H1 (cell line): ENCODE measurements around the gene OR10AD1. TPM values are rescaled to one million over a fixed set of nuclear protein-coding genes. Genes with fewer than 3 reads are reported as not detected.

ENCODE experiments used
- CTCF ChIA-PET: fragments of 300-600 bp; sonication (Branson Sonifier 250); formaldehyde crosslinking; loops from one replicate; lab custom pipeline; 2021; ENCODE audit not compliant: partially characterized antibody; lab: Charles Lee
- POLR2A ChIA-PET: fragments of 300-600 bp; sonication (Branson Sonifier 250); formaldehyde crosslinking; loops from one replicate; lab custom pipeline; 2021; ENCODE audit warnings: inconsistent platforms; ENCODE audit not compliant: partially characterized antibody; lab: Charles Lee
- DNase-seq, 2 experiments: peaks; one replicate each; pipeline versions ENCODE4 v3.0.0 to v3.0.0-alpha.2; 2010 to 2022; ENCODE audit warnings: low spot score in 2 of 2, low read depth in 1 of 2, mixed read lengths in 1 of 2
- FAIRE-seq: peaks from 2 replicates; lab custom pipeline; 2011; peaks lifted over from hg19 to GRCh38; lab: Jason Lieb, UNC
- H2AFZ ChIP-seq: 2 replicates; pipeline ENCODE4 v1.8.1; 2012; ENCODE audit warnings: low read length, inconsistent platforms
- H2AK5ac ChIP-seq: 2 replicates; pipeline ENCODE4 v1.6.1; 2013; ENCODE audit warnings: low read depth, low read length
- H2BK120ac ChIP-seq: replicated peaks from 2 replicates; pipeline ENCODE3; 2013; ENCODE audit warnings: low read depth, low read length, inconsistent platforms
- H2BK12ac ChIP-seq: 2 replicates; pipeline ENCODE4 v1.6.1; 2013; ENCODE audit warnings: low read depth, low read length
- H2BK15ac ChIP-seq: 2 replicates; pipeline ENCODE4 v1.6.1; 2013; ENCODE audit warnings: low read length
- H2BK20ac ChIP-seq: 2 replicates; pipeline ENCODE4 v1.6.1; 2013; ENCODE audit warnings: low read length
- H2BK5ac ChIP-seq: 2 replicates; pipeline ENCODE4 v1.6.1; 2013; ENCODE audit warnings: low read depth, low read length
- H3K14ac ChIP-seq: 2 replicates; pipeline ENCODE4 v1.6.1; 2013; ENCODE audit warnings: inconsistent platforms; ENCODE audit not compliant: insufficient read length
- H3K18ac ChIP-seq: 2 replicates; pipeline ENCODE4 v1.6.1; 2013; ENCODE audit warnings: low read length; ENCODE audit errors: extremely low read depth
- H3K23ac ChIP-seq: 2 replicates; pipeline ENCODE4 v1.6.1; 2013; ENCODE audit warnings: inconsistent platforms; ENCODE audit not compliant: insufficient read length
- H3K23me2 ChIP-seq: 2 replicates; pipeline ENCODE4 v1.6.1; 2013; ENCODE audit warnings: low read depth, low read length
- H3K27ac ChIP-seq: 2 replicates; pipeline ENCODE4 v1.6.1; 2011; ENCODE audit warnings: low read depth, low read length, inconsistent platforms
- H3K27me3 ChIP-seq, 4 experiments: replicated peaks in 1 of 4; 1 replicate in 1 of 4; 2 replicates in 3 of 4; pipeline versions ENCODE4 v1.6.1 to v1.8.1; 2011 to 2013; ENCODE audit warnings: low read length in 3 of 4, mild to moderate bottlenecking in 3 of 4, inconsistent platforms in 2 of 4, mixed read lengths in 2 of 4, moderate library complexity in 1 of 4; ENCODE audit not compliant: control insufficient read depth in 3 of 4, insufficient read depth in 3 of 4; ENCODE audit errors: extremely low read depth in 1 of 4
- H3K36me3 ChIP-seq, 4 experiments: 2 replicates each; pipeline versions ENCODE4 v1.6.1 to v1.8.1; 2011 to 2013; ENCODE audit warnings: mild to moderate bottlenecking in 4 of 4, low read length in 3 of 4, moderate library complexity in 2 of 4, control low read depth in 1 of 4, inconsistent platforms in 1 of 4; ENCODE audit not compliant: insufficient read depth in 4 of 4, control insufficient read depth in 2 of 4
- H3K4ac ChIP-seq: replicated peaks from 2 replicates; pipeline ENCODE3; 2013; ENCODE audit warnings: low read length, low read depth, mixed read lengths, inconsistent platforms; ENCODE audit not compliant: insufficient read length
- H3K4me1 ChIP-seq, 4 experiments: replicated peaks in 1 of 4; 1 replicate in 1 of 4; 2 replicates in 3 of 4; pipeline versions ENCODE4 v1.6.1 to v1.8.1; 2011 to 2013; ENCODE audit warnings: low read length in 3 of 4, inconsistent platforms in 2 of 4, mixed read lengths in 1 of 4; ENCODE audit not compliant: insufficient read depth in 4 of 4, control insufficient read depth in 3 of 4
- H3K4me2 ChIP-seq, 2 experiments: 2 replicates each; pipeline versions ENCODE4 v1.6.1 to v1.8.1; 2011 to 2013; ENCODE audit warnings: low read depth in 2 of 2, low read length in 2 of 2, control low read depth in 1 of 2, inconsistent platforms in 1 of 2, mild to moderate bottlenecking in 1 of 2; ENCODE audit not compliant: insufficient read depth in 1 of 2
- H3K4me3 ChIP-seq, 4 experiments: fragments of 200-600, 300-600 bp in 1 of 4; sonication (generic), shearing (Covaris generic), sonication (Bioruptor Twin) in 1 of 4; 2 replicates each; pipeline versions ENCODE4 v1.5.1 to v1.8.1; 2011 to 2016; ENCODE audit warnings: low read length in 4 of 4, low read depth in 3 of 4, control low read depth in 2 of 4, inconsistent platforms in 2 of 4, mild to moderate bottlenecking in 2 of 4, mixed read lengths in 1 of 4, moderate library complexity in 1 of 4; ENCODE audit not compliant: insufficient read depth in 2 of 4; ENCODE audit errors: extremely low read depth in 1 of 4
- H3K56ac ChIP-seq: replicated peaks from 2 replicates; pipeline ENCODE3; 2013; ENCODE audit warnings: low read depth, mild to moderate bottlenecking, mixed read lengths, low read length, inconsistent platforms; ENCODE audit not compliant: insufficient read length
- H3K79me1 ChIP-seq: 2 replicates; pipeline ENCODE4 v1.6.1; 2013; ENCODE audit warnings: low read depth, low read length, control low read depth
- H3K79me2 ChIP-seq, 2 experiments: 2 replicates each; pipeline versions ENCODE4 v1.6.1 to v1.8.1; 2012 to 2013; ENCODE audit warnings: low read length in 2 of 2, mild to moderate bottlenecking in 2 of 2, inconsistent platforms in 1 of 2; ENCODE audit not compliant: insufficient read depth in 2 of 2, control insufficient read depth in 1 of 2
- H3K9ac ChIP-seq, 4 experiments: replicated peaks in 1 of 4; 1 replicate in 1 of 4; 2 replicates in 3 of 4; pipeline versions ENCODE4 v1.6.1 to v1.8.1; 2011 to 2013; ENCODE audit warnings: low read depth in 3 of 4, low read length in 3 of 4, control low read depth in 2 of 4, mild to moderate bottlenecking in 2 of 4, moderate library complexity in 2 of 4, inconsistent platforms in 1 of 4; ENCODE audit errors: extremely low read depth in 1 of 4
- H3K9me3 ChIP-seq, 2 experiments: 2 replicates each; pipeline versions ENCODE4 v1.6.1 to v1.8.1; 2012 to 2013; ENCODE audit warnings: mild to moderate bottlenecking in 2 of 2, moderate library complexity in 2 of 2, control low read depth in 1 of 2, inconsistent platforms in 1 of 2, low read depth in 1 of 2, low read length in 1 of 2, mixed read lengths in 1 of 2; ENCODE audit not compliant: insufficient read depth in 2 of 2
- H4K20me1 ChIP-seq, 2 experiments: replicated peaks in 1 of 2; 2 replicates each; pipeline versions ENCODE3 to v1.8.1; 2011 to 2013; ENCODE audit warnings: inconsistent platforms in 2 of 2, low read length in 2 of 2, mild to moderate bottlenecking in 1 of 2; ENCODE audit not compliant: insufficient read depth in 2 of 2, control insufficient read depth in 1 of 2
- H4K5ac ChIP-seq: 2 replicates; pipeline ENCODE4 v1.6.1; 2013; ENCODE audit warnings: low read length, low read depth, mixed read lengths, inconsistent platforms; ENCODE audit not compliant: insufficient read length
- H4K8ac ChIP-seq: 2 replicates; pipeline ENCODE4 v1.8.0; 2013; ENCODE audit warnings: mild to moderate bottlenecking, moderate library complexity, low read length, inconsistent platforms; ENCODE audit not compliant: insufficient read depth; ENCODE audit errors: extremely low read depth
- H4K91ac ChIP-seq: replicated peaks from 2 replicates; pipeline ENCODE3; 2013; ENCODE audit warnings: low read length, mixed read lengths, inconsistent platforms; ENCODE audit not compliant: insufficient read length
- ASH2L ChIP-seq: fragments of 200-600, 300-600 bp; sonication (generic); IDR thresholded peaks from one replicate; pipeline ENCODE4 v1.7.1; 2017; ENCODE audit warnings: low read length
- BACH1 ChIP-seq: IDR thresholded peaks from 2 replicates; pipeline ENCODE4 v1.6.1; 2012; ENCODE audit warnings: low read length, improper control_type of control experiment
- CHD2 ChIP-seq: IDR thresholded peaks from 2 replicates; pipeline ENCODE4 v1.6.1; 2012; ENCODE audit warnings: low read length, improper control_type of control experiment
- CTBP2 ChIP-seq: IDR thresholded peaks from 2 replicates; pipeline ENCODE4 v1.7.0; 2011; ENCODE audit warnings: borderline replicate concordance, mild to moderate bottlenecking, moderate library complexity, mixed read lengths, low read length; ENCODE audit not compliant: insufficient read depth, insufficient read length
- EP300 ChIP-seq, 2 experiments: IDR thresholded peaks; 1 replicate in 1 of 2; 2 replicates in 1 of 2; pipeline ENCODE4 v1.6.1; 2011 to 2012; ENCODE audit warnings: low read depth in 2 of 2, low read length in 2 of 2, mild to moderate bottlenecking in 2 of 2, borderline replicate concordance in 1 of 2, inconsistent platforms in 1 of 2, moderate library complexity in 1 of 2
- KDM5A ChIP-seq: fragments of 200-600 bp; IDR thresholded peaks from 2 replicates; pipeline ENCODE4 v1.7.1; 2012; ENCODE audit warnings: mild to moderate bottlenecking, low read length, inconsistent platforms, mixed read lengths
- RNF2 ChIP-seq: fragments of 200-900, 300-1000 bp; sonication (generic); IDR thresholded peaks from 2 replicates; pipeline ENCODE4 v1.7.1; 2016; ENCODE audit warnings: borderline replicate concordance, low read depth, mild to moderate bottlenecking, antibody characterized with exemption, low read length; ENCODE audit not compliant: poor library complexity, severe bottlenecking; ENCODE audit errors: missing control alignments
- WGBS, 2 experiments: shearing (Covaris generic) in 1 of 2; methylation state at CpG; one replicate each; pipeline versions ENCODE4 v1.1.6 to v1.1.7; 2013 to 2015; ENCODE audit warnings: low lambda C conversion rate in 2 of 2, mixed read lengths in 2 of 2, inconsistent platforms in 1 of 2, low coverage in 1 of 2, missing lambda C conversion rate in 1 of 2; ENCODE audit not compliant: insufficient replicate concordance in 2 of 2, insufficient coverage in 1 of 2, insufficient read length in 1 of 2; ENCODE audit errors: extremely low coverage in 1 of 2, missing lambda C conversion rate in 1 of 2; 5-methylcytosine and 5-hydroxymethylcytosine counted together
- polyA plus RNA-seq, 7 experiments: library from polyadenylated mRNA; depleted of rRNA in 3 of 7; stranded (reverse) in 5 of 7; unstranded in 2 of 7; fragments of >200 nt in 5 of 7; fragments of 200-250 nt in 2 of 7; gene quantifications; 1 replicate in 5 of 7; 2 replicates in 1 of 7; 4 replicates in 1 of 7; pipeline versions ENCODE4 v1.2.1 to v1.2.3, GENCODE V29; 2011 to 2013; ENCODE audit warnings: missing spikeins in 2 of 7, mixed read lengths in 2 of 7
- total RNA-seq: library from RNA; stranded (reverse); fragmentation: NEBNext Ultra II Directional; extraction: Animal tissue kit (Norgen Biotek cat#: 25700); gene quantifications from 2 replicates; pipeline ENCODE4 v1.2.1, GENCODE V29; 2021

The OR10AD1 gene
- total and polyA plus RNA-seq, 2 of the 8 experiments (the other 6 are each of a cell fraction or from before 2014, with no cell fraction given): not detected

- no peak overlapping the region for H4K8ac ChIP-seq
- H2BK12ac ChIP-seq: no peak overlapping the region
- H3K9me3 ChIP-seq: no peaks in the 10 kb centered on the region
- H3K23ac ChIP-seq: no peak overlapping the region
- H4K20me1 ChIP-seq: no peaks in the 10 kb centered on the region
- H2BK20ac ChIP-seq: no peak overlapping the region
- no peak overlapping the region for H2AK5ac ChIP-seq
- H3K27me3 ChIP-seq: peaks cover 0 to 5% (median 2%) of the 10 kb centered on the region in 4 experiments; a peak in 2 of 7 replicates
- no peak overlapping the region for H2AFZ ChIP-seq
- H3K14ac ChIP-seq: no peak overlapping the region
- no peaks in the 10 kb centered on the region for H3K79me1 ChIP-seq
- no peak overlapping the region for H4K91ac ChIP-seq
- H2BK15ac ChIP-seq: no peak overlapping the region
- no peak overlapping the region for H3K4ac ChIP-seq
- 88% methylated on average over 1 of the region's 1 CpG; no CpG with 5 or more reads in 1 of the 2 experiments for WGBS, 2 experiments
- no peak overlapping the region for H3K56ac ChIP-seq
- H3K36me3 ChIP-seq: no peaks in the 10 kb centered on the region
- no peak overlapping the region for H3K18ac ChIP-seq
- ChIA-PET CTCF (interaction anchor here (1.4 kb wide), 1 partner anchor 53 kb away, joined by 3 read pairs; no protein-coding TSS in a partner anchor), POLR2A (interaction anchor here (1.2 kb wide), 1 partner anchor 9 kb away, joined by 3 read pairs; no protein-coding TSS in a partner anchor)
- no peak overlapping the region for H3K27ac ChIP-seq
- H3K4me3 ChIP-seq: no peak overlapping the region
- no peak for FAIRE-seq
- no peak for DNase-seq
- H3K79me2 ChIP-seq: no peaks in the 10 kb centered on the region
- no peak overlapping the region for H2BK5ac ChIP-seq
- H3K4me1 ChIP-seq: peaks cover 0 to 2% (median 2%) of the 10 kb centered on the region in 4 experiments; a peak in 2 of 7 replicates
- H4K5ac ChIP-seq: no peak overlapping the region
- no peak overlapping the region for H2BK120ac ChIP-seq
- no peak overlapping the region for H3K4me2 ChIP-seq
- H3K9ac ChIP-seq: no peak overlapping the region
- peaks cover 12% of the 10 kb centered on the region for H3K23me2 ChIP-seq
- TF ChIP-seq RNF2 (no peak), CHD2 (no peak), EP300 (IDR thresholded peaks at IDR 0.05; ENCODE audit: borderline replicate concordance in 1 of 2, low read depth in 2 of 2, low read length in 2 of 2) (no peak), CTBP2 (no peak), BACH1 (no peak), KDM5A (no peak), ASH2L (no peak)
Measured at GRCh38 chr12:48194799-48195201, 8.3 kb downstream of the OR10AD1 start.
